ENCODE results near the gene MYOG.

Gene MYOG

DNA sequence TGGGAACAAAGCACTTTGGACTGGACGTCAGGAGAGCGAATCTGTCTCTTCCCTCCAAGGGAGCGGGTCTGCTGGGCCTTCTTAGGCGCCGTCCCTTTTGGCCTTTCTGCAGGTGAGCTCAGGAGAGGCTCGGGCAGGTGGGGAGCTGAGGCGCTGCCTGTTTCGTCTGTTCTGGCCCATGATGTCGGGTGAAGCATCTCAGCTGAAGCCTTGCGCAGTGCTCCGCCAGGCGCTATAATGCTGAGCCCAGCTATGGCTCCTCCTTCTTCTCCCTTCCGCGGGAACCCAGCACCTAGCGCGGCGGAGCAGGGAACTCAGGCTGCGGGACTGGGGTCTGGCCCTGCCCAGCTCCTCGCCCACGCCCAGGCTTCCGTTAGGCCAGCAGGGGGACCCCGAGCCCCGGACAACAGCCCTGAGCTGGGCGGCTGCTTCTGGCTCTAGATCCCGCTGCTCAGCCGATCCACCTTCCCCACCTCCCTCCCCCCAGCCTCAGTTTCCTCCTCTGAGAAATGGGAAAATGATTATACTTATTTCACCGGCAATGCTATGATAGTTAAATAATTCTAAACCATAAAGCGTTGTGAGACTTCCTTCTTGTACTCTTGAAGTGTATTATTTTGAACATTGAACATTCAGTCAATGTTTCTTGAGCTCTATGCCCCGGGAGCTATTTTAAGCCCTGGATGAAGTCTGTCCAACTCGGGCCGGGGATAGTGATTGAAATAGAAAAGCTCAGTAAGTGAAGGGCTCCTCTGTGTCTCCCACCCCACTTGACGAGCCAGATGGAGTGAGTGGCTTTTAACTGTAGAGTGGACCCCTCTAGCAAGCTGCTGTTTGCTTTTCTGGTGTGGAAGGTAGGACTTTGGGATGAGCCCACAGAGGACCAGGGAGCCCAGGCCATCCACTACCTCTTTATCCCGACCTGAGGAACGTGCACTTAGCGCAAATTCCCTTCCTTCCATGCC, 32.1 kb upstream of the MYOG start:
- DNase-seq (ENCODE audit: low read depth in 2 of 2, low spot score in 1 of 2): no peak

DNA sequence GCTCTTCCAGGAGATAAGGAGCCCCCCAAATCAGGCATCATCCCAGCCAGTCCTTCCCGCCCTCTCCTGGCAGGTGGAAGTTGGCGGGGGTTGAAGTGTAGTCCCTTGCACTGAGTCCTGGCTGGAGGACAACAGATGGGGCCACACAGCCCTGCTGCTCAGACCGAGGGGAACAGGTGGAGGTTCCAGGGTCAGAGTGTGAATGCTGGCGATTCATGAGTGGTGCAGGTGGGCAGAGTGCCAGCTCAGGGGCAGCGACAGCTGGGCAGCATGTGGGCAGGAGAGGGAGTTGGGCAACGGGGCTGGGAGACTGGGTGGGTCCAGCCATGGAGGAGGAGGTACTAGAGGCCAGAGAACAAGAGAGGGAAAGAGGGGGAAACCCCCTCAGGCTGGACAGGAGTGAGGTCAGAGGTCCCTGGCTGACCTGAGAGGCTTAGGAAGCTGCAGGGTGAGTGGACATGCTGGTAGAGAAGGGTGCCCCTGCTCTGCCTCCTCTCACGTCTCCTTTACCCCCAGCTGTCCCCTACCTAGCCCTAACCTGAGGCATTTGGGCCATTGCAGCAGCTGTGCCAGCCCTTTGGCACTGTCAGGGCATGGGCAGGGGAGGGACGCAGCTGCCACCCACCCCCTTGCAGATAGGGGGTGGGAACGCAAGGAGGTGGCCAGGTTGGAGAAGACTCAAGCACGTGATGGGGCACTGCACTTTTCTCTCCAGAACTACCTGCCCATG, 30.4 kb upstream of the MYOG start:
- no peak for DNase-seq (ENCODE audit: low read depth in 2 of 2, low spot score in 1 of 2)

DNA sequence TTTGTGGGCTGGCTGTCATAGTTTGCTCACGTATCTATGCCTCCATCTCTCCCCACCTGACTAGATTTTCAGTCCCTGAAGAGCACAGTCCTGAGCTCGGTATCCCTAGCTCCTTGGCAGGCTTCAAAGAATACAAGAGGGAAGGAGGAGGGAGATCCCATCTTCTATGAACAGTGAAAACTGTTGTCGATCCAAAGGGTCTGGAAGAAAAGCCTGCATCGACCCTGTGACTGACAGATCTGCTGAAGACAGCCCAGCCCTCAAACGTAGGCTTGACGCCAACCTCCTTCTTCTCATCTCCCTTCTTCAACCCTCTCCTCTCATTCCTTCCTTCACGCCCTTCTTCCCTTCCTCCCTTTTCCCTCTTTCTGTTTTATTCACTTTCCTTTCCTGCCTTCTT, 28.4 kb upstream of the MYOG start:
- DNase-seq (ENCODE audit: low read depth in 2 of 2, low spot score in 1 of 2): no peak

DNA sequence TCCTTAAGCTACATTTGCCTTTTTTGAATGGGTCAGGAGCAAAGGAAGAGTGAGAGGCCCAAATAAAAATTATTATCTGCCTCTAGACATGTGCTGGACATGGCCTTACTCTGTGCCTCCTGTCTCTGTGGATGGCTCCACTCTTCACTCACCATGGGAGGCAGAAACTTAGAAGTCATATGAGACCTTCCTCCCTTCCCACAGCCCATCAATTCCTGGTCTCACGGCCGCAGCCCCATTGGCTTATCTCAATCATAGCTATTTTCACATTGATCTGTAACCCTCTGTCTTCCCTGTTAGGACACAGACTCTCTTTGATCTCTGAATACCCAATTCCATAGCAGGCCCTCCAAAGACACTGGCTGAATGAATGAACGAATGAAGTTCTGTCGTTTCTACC, 27.5 kb upstream of the MYOG start:
- DNase-seq (ENCODE audit: low read depth in 2 of 2, low spot score in 1 of 2): no peak

DNA sequence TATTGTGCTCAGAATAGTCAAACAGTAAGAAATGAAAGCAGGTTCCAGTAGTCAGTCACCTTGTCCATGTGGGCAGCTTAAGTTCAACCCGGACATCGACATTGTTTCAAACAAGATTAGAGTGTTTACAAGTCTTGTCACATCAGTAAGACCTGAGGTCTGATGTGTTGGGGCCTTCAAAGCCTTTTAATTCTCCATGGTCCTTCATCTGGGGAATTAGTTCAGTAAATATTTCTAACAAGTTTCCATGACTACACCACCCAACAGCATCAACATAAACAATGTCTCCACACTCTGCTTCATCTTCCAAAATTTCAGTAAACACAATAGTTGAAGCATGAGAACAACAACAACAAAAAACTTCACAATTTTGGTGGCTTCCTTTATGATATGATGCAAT, 26.7 kb upstream of the MYOG start:
- no peak for DNase-seq (ENCODE audit: low read depth in 2 of 2, low spot score in 1 of 2)

DNA sequence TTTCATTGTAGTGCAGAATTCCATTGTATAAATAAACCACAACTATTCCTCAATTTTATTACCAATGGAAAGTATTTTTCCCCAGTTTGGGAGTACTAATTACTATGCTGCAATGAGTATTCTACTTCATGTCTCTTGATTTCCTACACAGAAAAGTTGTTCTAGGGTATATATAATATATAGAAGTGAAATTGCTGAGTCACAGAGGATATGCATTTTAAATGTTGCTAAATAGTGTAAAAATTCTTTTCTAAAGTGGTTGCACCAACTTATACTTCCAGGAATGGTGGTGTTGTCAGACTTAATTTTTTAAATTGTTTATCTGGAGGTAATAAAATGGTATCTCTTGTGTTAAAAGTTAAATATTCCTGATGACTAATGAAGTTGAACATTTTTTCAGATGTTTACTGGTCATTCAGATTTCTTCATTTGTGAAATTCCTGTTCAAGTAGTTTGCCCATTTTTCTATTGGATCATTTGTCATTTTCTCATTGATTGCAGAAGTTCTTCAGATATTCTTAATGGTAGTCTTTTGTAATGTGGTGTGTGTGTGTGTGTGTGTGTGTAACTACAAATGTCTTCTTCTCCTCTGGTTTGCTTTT, 19.1 kb upstream of the MYOG start:
- DNase-seq (ENCODE audit: low read depth in 2 of 2, low spot score in 1 of 2): no peak

DNA sequence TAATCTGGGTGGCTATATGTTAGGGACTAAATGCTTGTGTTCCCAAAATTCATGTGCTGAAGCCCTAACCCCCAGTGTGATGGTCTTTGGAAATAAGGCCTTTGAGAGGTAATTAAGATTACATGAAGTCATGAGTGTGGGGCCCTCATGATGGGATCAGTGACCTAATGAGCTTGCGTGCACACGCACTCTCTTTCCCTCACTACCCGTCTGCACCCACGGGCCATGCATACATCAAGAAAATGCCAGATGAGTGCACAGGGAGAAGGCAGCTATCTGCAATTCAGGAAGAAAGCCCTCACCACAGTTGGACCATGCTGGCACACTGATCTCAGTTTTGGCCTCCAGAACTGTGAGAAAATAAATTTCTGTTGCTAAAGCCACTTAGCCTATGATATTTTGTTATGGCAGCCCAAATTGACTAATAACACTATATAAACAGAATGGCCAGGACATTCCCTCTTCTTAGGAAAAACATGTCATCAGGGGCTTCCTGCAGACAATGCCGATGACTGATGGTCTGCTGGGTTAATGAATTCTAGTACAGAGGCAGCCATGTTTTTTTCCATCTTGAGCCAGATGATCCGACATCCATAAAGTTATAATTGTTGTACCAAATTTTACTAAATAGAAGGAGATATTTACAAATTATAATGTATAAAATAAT, 18.1 kb upstream of the MYOG start:
- DNase-seq (ENCODE audit: low read depth in 2 of 2, low spot score in 1 of 2): no peak

- DNase-seq (ENCODE audit: low read depth in 2 of 2, low spot score in 1 of 2): no peak
Observed at GRCh38 chr1:203103216-203103615, 17.4 kb upstream of the MYOG start.

DNA sequence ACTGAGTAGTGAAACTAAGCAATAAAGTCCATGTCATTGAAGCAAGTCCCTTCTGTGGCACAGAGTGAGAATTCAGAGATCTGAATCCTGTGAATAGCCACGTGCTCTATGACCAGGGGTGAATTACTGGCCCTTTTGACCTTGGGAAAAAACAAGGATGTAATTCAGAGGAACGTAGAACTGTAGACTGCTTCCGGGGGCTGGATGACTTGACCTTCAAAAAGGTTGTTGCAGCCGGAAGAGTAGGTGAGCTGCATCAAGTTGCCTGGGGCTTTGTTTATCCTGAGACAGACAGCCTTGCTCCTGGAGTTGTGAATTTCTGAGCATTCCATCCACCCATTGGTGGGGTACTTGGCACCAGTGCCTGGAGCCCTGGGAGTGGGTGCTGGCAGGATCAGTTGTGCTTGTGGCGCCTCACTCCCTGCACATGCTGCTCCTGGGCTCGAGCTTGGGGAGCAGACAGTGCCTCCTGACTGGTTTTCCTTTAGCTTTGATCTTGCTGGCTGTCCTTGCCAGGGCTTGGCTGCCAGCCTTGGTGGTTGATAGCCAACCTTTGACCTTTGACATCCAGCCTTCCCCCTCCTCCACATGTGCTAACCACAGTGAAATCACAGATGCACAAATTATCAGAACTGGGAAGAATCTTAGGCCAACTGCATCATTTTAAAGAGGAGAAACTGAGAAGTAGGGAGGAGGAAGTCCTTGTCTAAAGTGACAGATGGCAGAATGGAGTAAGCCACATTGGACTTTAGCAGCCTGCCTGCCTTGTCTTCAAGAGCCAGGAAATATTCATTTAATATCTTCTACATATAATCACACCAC, 16.2 kb upstream of the MYOG start:
- DNase-seq (ENCODE audit: low read depth in 2 of 2, low spot score in 1 of 2): no peak

DNA sequence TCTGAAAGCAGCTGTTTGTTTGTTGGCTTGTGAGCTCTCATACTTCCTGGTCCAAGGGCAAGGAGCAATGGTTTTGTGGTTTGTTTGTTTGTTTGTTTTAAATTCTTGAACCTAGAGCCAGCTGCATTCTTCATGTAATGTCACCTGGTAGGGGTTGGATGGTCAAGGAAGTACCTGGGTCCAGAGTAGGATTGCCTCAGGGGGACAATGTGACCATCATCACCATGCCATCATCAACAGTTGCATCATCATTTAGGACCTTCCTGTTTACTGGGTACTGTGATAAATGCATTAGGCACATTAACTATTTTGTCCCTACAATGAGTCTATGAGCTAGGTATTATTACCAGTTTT, 14.7 kb upstream of the MYOG start:
- no peak for DNase-seq (ENCODE audit: low read depth in 2 of 2, low spot score in 1 of 2)

DNA sequence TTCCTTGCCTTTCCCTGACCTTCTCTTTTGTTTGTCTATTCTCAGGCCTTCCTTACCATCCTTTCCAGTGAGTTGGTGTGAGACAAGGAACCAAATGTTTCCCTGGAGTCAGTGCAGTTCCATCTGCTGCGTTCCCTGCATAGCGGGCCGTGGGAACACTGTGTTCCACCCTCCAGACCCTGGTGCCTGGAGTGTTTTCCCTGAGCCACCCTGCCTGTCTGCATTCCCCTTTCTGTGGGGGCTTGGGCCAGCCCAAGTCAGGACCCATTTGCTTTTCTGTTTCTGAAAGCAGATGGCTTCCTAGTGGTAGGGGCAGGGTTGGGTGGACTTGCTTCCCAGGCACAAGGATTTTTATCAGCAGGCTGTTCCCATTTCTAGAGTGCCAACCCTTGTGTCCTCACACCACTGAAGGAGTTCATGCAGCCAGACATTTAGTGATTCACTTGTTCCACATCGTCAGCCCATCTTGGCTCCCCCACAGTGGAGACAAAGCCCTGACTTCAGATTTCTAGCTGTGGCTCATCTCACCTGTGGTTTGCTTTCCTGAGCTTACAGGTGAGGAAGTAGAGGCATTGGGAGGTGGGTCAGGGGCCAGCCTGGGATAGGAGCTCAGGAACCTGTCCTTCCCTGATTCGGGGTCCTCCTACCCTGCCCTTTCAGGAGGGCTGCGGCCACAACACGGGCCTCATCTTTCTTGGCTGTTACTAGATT, 14.1 kb upstream of the MYOG start:
- DNase-seq (ENCODE audit: low read depth in 2 of 2, low spot score in 1 of 2): no peak

DNA sequence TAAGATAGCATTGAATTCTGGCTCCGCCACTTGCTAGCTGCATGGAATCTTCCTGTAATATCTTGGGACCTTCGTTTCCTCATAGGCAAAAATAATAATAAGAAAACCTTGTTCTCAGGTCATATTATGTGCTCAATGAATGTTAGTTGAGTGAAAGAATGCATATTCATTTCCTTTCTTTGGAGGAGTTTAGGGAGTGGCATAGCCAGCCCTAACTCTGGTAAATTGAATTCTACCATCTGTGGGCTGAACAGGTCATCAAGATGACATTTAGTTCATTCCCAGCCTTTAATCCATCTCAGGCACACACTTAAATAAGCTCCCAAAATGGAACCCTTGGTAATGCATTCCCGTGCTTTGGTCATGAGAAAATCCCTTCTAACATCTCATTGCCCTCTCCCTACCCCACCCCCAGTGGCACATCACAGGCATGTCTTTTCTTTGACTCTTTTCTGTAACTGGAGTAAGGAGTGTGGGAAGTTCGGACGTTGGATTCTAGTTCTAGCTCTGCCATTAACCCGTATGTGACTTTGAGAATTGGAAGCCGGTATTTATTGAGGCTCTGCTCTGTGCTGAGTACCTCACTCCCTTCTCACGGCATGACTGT, 13.2 kb upstream of the MYOG start:
- DNase-seq (ENCODE audit: low read depth in 2 of 2, low spot score in 1 of 2): no peak

DNA sequence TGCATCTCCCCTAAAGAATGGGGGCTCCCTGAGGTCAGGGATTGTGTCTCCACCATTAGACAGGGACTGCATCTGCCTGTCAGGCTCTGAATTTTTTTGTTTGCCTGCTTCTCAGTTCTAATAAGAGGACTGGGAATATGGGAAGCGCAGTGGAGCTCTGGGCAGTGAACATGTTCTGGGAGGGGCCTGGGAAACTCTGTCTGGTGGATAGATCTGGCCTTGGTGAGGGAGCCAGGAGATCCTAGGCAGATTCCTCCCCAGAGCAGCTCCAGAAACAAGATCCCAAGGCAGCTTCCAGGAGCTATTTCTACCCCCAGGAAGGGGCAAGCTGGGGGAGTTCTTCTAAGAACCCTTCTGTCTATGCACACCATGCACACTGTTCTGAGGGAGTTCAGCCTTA, 12.6 kb upstream of the MYOG start:
- DNase-seq (ENCODE audit: low read depth in 2 of 2, low spot score in 1 of 2): no peak

- DNase-seq (ENCODE audit: low read depth in 2 of 2, low spot score in 1 of 2): no peak
Observed at GRCh38 chr1:203097001-203097400, 11.2 kb upstream of the MYOG start.

GRCh38 chr1:203096566-203096965, 10.8 kb upstream of the MYOG start:
- no peak for DNase-seq (ENCODE audit: low read depth in 2 of 2, low spot score in 1 of 2)

GRCh38 chr1:203095061-203095690, 9.4 kb upstream of the MYOG start:
- DNase-seq (ENCODE audit: low read depth in 2 of 2, low spot score in 1 of 2): no peak

- DNase-seq (ENCODE audit: low read depth in 2 of 2, low spot score in 1 of 2): no peak
Observed at GRCh38 chr1:203093754-203094410, 8.1 kb upstream of the MYOG start.

- DNase-seq (ENCODE audit: low read depth in 2 of 2, low spot score in 1 of 2): no peak
Observed at GRCh38 chr1:203091761-203092330, 6.0 kb upstream of the MYOG start.

- no peak for DNase-seq (ENCODE audit: low read depth in 2 of 2, low spot score in 1 of 2)
Observed at GRCh38 chr1:203091199-203091477, 5.3 kb upstream of the MYOG start.
